Activated gamma-delta T cell (primary cell): ENCODE data around the gene TRAP1.

ENCODE experiments used
- DNase-seq: peaks from one replicate; lab custom pipeline; 2025; lab: John Stamatoyannopoulos, UW

The TRAP1 gene

GRCh38 chr16:3651461-3652372 lies 65.6 kb downstream of the TRAP1 start:
- DNase-seq, result no peak

- DNase-seq, result no peak
These were observed 66.6 kb downstream of the TRAP1 start for GRCh38 chr16:3650631-3651265.

GRCh38 chr16:3646348-3646920 lies 70.9 kb downstream of the TRAP1 start:
- no peak for DNase-seq

GRCh38 chr16:3645504-3646347 lies 71.6 kb downstream of the TRAP1 start:
- no peak for DNase-seq

GRCh38 chr16:3645108-3645503 lies 72.2 kb downstream of the TRAP1 start:
- no peak for DNase-seq

- no peak for DNase-seq
These were observed 74.1 kb downstream of the TRAP1 start for GRCh38 chr16:3643095-3643730.

- no peak for DNase-seq
These were observed 74.8 kb downstream of the TRAP1 start for GRCh38 chr16:3642397-3643094.

GRCh38 chr16:3641801-3642396 lies 75.4 kb downstream of the TRAP1 start:
- DNase-seq, result no peak

- DNase-seq, result no peak
These were observed 76.5 kb downstream of the TRAP1 start for GRCh38 chr16:3640632-3641501.

- no peak for DNase-seq
These were observed 77.1 kb downstream of the TRAP1 start for GRCh38 chr16:3640207-3640606.

- no peak for DNase-seq
These were observed 78.2 kb downstream of the TRAP1 start for GRCh38 chr16:3638916-3639644.

- no peak for DNase-seq
These were observed 79.9 kb downstream of the TRAP1 start for GRCh38 chr16:3637371-3637923.

- no peak for DNase-seq
These were observed 91.2 kb downstream of the TRAP1 start for GRCh38 chr16:3625911-3626732.

GRCh38 chr16:3625331-3625730 lies 92.0 kb downstream of the TRAP1 start:
- no peak for DNase-seq

- DNase-seq, result no peak
These were observed 93.7 kb downstream of the TRAP1 start for GRCh38 chr16:3623642-3624041.

GRCh38 chr16:3618769-3619141 lies 98.6 kb downstream of the TRAP1 start:
- no peak for DNase-seq
